ENCODE data around the gene LRRC36. TPM values are rescaled to one million over a fixed set of nuclear protein-coding genes. Genes with fewer than 3 reads are reported as not detected.

LRRC36 gene
- total RNA-seq, 2 donors from 2014 or later: 0.33 to 0.43 TPM

- Histone ChIP-seq H3K27me3 (no peaks in the 10 kb centered on the region), H3K4me1 (no peaks in the 10 kb centered on the region), H3K27ac (no peak overlapping the region), H3K9me3 (no peaks in the 10 kb centered on the region), H3K4me3 (no peak overlapping the region), H3K36me3 (no peaks in the 10 kb centered on the region)
- TF ChIP-seq CTCF (IDR thresholded peaks at IDR 0.05): no peak
- no peak for DNase-seq (ENCODE audit: low spot score)
Measured at GRCh38 chr16:67291461-67291860, 35.2 kb upstream of the LRRC36 start.

DNA sequence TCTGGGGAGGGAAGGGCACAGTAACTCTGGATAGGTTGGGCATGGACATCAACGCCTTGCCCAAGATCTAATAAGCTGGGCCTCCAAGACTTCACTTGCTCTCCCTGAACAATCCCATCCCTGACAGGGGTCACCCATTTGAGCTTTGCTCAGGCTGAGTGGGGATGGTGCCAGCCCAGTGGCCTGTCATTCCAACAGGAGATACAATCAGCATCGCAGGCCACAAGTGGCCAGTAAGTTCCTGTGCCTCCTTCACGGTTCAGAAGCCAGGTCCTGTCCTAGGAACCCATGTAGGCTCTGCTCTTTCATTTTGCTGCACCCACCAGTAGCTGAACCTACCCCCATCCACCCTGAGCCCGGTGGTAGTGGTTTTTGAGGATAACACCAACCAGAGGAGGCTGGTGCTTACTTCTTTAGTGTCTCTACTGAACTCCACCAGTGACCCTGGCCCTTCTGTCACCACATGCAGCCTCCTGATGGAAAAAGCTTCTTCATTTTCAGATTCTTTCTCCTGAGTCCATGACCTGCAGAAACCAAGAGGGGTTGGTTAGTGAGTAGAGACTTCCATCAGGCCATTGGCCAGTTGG lies 32.4 kb upstream of the LRRC36 start:
- no peaks in the 10 kb centered on the region for H3K36me3 ChIP-seq
- no peak for DNase-seq (ENCODE audit: low spot score)
- no peak for TF ChIP-seq CTCF (IDR thresholded peaks at IDR 0.05)
- H3K4me3 ChIP-seq: no peak overlapping the region
- H3K9me3 ChIP-seq: no peaks in the 10 kb centered on the region
- no peak overlapping the region for H3K27ac ChIP-seq
- no peaks in the 10 kb centered on the region for H3K4me1 ChIP-seq
- no peaks in the 10 kb centered on the region for H3K27me3 ChIP-seq

GRCh38 chr16:67294938-67295361 lies 31.7 kb upstream of the LRRC36 start:
- no peak for DNase-seq (ENCODE audit: low spot score)
- no peaks in the 10 kb centered on the region for H3K4me1 ChIP-seq
- TF ChIP-seq CTCF (IDR thresholded peaks at IDR 0.05): no peak
- H3K9me3 ChIP-seq: no peaks in the 10 kb centered on the region
- H3K27ac ChIP-seq: no peak overlapping the region
- no peaks in the 10 kb centered on the region for H3K27me3 ChIP-seq
- no peak overlapping the region for H3K4me3 ChIP-seq
- H3K36me3 ChIP-seq: no peaks in the 10 kb centered on the region

DNA sequence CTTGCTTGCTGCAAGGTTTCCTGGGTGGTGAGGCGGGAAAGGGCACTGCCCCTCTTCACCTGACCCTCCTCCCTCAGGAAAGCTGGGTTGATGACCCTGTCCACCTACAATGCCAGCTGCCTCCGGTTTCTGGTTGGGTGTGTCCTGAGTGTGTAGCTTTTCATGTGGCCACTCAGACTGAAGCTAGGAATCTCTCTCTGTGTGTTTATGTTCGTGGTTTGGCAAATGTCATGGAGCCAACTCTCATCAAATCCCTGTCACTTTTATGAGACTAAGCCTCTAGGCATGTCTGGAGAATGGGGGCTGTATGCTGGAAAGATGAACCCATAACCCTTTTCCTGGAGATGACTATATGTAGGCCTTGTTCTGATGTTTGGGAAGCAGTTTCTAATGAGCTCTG lies 30.2 kb upstream of the LRRC36 start:
- TF ChIP-seq CTCF (IDR thresholded peaks at IDR 0.05): no peak
- Histone ChIP-seq H3K4me1 (peaks cover 0 to 6% of the 10 kb centered on the region in 2 donors), H3K36me3 (no peaks in the 10 kb centered on the region), H3K27ac (no peak overlapping the region), H3K27me3 (no peaks in the 10 kb centered on the region), H3K4me3 (no peak overlapping the region), H3K9me3 (no peaks in the 10 kb centered on the region)
- no peak for DNase-seq (ENCODE audit: low spot score)

- H3K4me1 ChIP-seq: peaks cover 0 to 15% of the 10 kb centered on the region in 2 donors
- H3K4me3 ChIP-seq: no peak overlapping the region
- TF ChIP-seq CTCF (IDR thresholded peaks at IDR 0.05): no peak
- no peaks in the 10 kb centered on the region for H3K36me3 ChIP-seq
- H3K9me3 ChIP-seq: no peaks in the 10 kb centered on the region
- DNase-seq (ENCODE audit: low spot score): no peak
- no peaks in the 10 kb centered on the region for H3K27me3 ChIP-seq
- no peak overlapping the region for H3K27ac ChIP-seq
Measured at GRCh38 chr16:67298277-67298676, 28.3 kb upstream of the LRRC36 start.

DNA sequence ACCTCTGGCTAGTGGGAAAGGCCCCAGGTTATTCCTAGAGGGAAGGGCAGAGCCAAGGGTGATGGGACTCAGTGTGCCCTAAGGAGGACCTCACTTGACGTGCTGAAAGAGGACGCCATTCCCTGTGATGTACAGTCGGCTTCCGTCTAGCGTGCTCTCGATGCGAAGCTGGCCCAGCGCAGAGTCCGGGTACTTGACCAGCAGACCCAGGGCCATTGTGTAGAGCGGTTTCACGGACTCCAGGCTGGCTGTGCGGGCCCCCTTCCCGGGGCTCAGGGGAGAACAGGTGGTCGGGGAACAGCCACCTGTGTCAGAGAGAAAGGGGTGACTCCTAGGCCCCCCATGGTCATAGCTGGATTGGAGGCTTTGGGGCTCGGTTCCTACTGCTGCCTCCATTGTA lies 27.3 kb upstream of the LRRC36 start:
- no peak for DNase-seq (ENCODE audit: low spot score)
- TF ChIP-seq CTCF (IDR thresholded peaks at IDR 0.05): no peak
- H3K36me3 ChIP-seq: no peaks in the 10 kb centered on the region
- H3K9me3 ChIP-seq: no peaks in the 10 kb centered on the region
- no peak overlapping the region for H3K4me3 ChIP-seq
- H3K27ac ChIP-seq: no peak overlapping the region
- H3K4me1 ChIP-seq: peaks cover 0 to 15% of the 10 kb centered on the region in 2 donors
- no peaks in the 10 kb centered on the region for H3K27me3 ChIP-seq

Data from right atrium auricular region (tissue), 2 donors.